GM21423 (cell line): ENCODE results near the gene SAMD1.
"Not testable (repeated sequence)": the region's sequence is repeated elsewhere in the genome, so short reads cannot be mapped to it uniquely, and the experiment has no call there.

Experiments used
- ATAC-seq: cut with Tn5 transposase; IDR thresholded peaks from one replicate; pipeline ENCODE4 v1.9.1; 2021; ENCODE audit warnings: mild to moderate bottlenecking, moderate library complexity; ENCODE audit not compliant: unreplicated experiment

Gene SAMD1

DNA sequence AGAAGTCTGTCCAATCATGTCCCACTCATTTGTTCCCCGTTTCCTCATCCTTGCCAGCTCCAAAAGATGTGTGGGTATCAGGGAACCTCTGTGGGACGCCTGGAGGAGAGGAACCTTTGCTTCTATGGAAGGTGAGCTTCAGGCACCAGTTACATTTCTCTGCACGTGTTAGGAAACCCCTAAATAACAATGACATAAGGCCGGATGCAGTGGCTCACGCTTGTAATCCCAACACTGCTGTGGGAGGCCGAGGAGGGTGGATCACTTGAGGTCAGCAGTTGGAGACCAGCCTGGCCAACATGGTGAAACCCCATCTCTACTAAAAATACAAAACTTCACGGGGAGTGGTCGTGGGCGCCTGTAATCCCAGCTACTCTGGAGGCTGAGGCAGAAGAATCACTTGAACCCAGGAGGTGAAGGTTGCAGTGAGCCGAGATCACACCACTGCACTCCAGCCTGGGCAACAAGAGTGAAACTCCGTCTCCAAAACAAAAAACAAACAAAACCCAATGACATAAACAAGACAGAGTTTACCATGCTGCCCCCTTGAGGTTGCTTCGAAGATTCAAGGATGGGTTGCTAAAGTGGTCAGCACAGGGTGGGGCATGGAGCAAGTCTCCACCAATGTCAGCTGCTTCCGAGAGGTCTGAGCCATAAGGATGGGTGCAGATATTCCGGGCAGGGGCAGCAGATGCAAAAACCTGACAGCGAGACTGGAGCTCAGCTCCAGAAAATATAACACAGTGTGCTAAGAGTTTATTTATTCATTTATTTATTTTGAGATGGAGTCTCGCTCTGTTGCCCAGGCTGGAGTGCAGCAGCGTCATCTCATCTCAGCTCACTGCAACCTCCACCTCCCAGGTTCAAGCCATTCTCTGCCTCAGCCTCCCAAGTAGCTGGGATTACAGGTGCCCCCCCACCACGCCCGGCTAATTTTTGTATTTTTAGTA, 47.6 kb downstream of the SAMD1 start:
- not testable (repeated sequence) for ATAC-seq

GRCh38 chr19:14039181-14039580, 51.4 kb downstream of the SAMD1 start:
- ATAC-seq: no peak
